Right lobe of liver (tissue), 6 donors: ENCODE data around the gene CCL3. TPM values are rescaled to one million over a fixed set of nuclear protein-coding genes. Genes with fewer than 3 reads are reported as not detected.

Source experiments
- ATAC-seq, 4 donors: fragments of 200-7000 bp; cut with Tn5 transposase; one replicate each; pipeline ENCODE4 v1.9.1; 2020; ENCODE audit warnings: mild to moderate bottlenecking in 4 of 4, moderate library complexity in 4 of 4
- DNase-seq, 3 donors: peaks; one replicate each; pipeline ENCODE4 v3.0.0-alpha.2; 2020
- H3K27ac ChIP-seq, 3 donors: fragments of 200-600 bp; one replicate each; pipeline ENCODE4 v1.8.0; 2022
- H3K27me3 ChIP-seq, 2 donors: fragments of 200-600 bp; one replicate each; pipeline ENCODE4 v1.8.0; 2022
- H3K36me3 ChIP-seq, 4 donors: fragments of 200-600 bp; sonication (generic) in 1 of 4; one replicate each; pipeline versions ENCODE4 v1.5.1 to v1.8.0; 2017 to 2022; ENCODE audit warnings: control low read depth in 1 of 4
- H3K4me1 ChIP-seq, 4 donors: fragments of 200-600 bp; sonication (generic) in 1 of 4; one replicate each; pipeline versions ENCODE4 v1.5.1 to v1.8.0; 2017 to 2022; ENCODE audit warnings: control low read depth in 1 of 4
- H3K4me3 ChIP-seq, 3 donors: fragments of 200-600 bp; one replicate each; pipeline ENCODE4 v1.8.0; 2022
- H3K9me3 ChIP-seq, 4 donors: fragments of 200-600 bp; sonication (generic) in 1 of 4; one replicate each; pipeline versions ENCODE4 v1.5.1 to v1.8.0; 2017 to 2022; ENCODE audit warnings: control low read depth in 1 of 4
- POLR2A ChIP-seq: fragments of 450-650 bp; IDR thresholded peaks from one replicate; pipeline ENCODE4 v1.6.1; 2017; ENCODE audit warnings: antibody characterized with exemption, mild to moderate bottlenecking
- WGBS: methylation state at CpG from one replicate; pipeline ENCODE4 v1.1.6; 2018; ENCODE audit warnings: low coverage, low lambda C conversion rate; ENCODE audit not compliant: insufficient coverage; ENCODE audit errors: missing lambda C conversion rate; 5-methylcytosine and 5-hydroxymethylcytosine counted together
- intact Hi-C, 2 donors: fragments of 100-400 bp; cut with DNase I; formaldehyde crosslinking; loops; one replicate each; pipeline versions ENCODE4 v1.11.2 to v1.14.1; 2022
- total RNA-seq, 6 experiments: library from RNA; depleted of rRNA in 2 of 6; stranded (reverse); fragments of >200 nt in 2 of 6; fragmentation: NEBNext Ultra II Directional in 3 of 6; extraction: Animal tissue kit (Norgen Biotek cat#: 25700) in 3 of 6; gene quantifications; one replicate each; pipeline versions ENCODE4 v1.1.0 to v1.2.4, GENCODE V29; 2016 to 2023
- TF ChIP-seq, protein P1 (sequence below), 4 donors: fragments of 200-600 bp in 3 of 4; fragments of 450-650 bp in 1 of 4; IDR thresholded peaks; one replicate each; pipeline versions ENCODE4 v1.5.1 to v1.8.0; 2016 to 2022; ENCODE audit warnings: antibody characterized with exemption in 4 of 4, mild to moderate bottlenecking in 2 of 4
- donor health status: DM: no; HTN: yes; CAD: no.
- donor health status: DM: no; HTN: no; CAD: no.
- donor health status: DM: no; HTN: no; CAD: no.
- donor health status: DM: no; HTN: yes; CAD: no.
- donor health status: DM: no; HTN: yes; CAD: no.

The CCL3 gene
- total RNA-seq, 6 experiments from 2014 or later = 0.43 to 18.2 (median 0.53) TPM; not detected in 1

DNA sequence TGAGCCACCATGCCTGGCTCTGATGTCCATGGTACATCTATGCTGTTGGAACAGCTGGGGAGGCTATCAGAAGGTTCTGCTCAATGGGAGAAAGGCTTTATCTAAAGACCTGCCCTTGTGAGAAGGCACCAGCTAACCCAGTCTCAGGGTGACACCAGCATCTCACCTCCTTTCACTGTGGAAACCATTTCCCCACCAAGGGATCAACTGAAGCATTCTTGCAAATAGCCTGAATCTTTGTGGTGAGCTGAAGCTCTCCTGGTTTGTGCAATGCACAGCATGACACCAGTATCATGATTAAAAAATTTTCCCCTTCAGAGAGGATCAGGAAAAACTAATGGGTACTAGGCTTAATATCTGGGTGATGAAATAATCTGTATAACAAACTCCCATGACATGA, 20.8 kb downstream of the CCL3 start:
- Histone ChIP-seq H3K9me3 (no peaks in the 10 kb centered on the region), H3K27me3 (no peaks in the 10 kb centered on the region), H3K27ac (no peak overlapping the region), H3K4me1 (no peaks in the 10 kb centered on the region), H3K4me3 (no peak overlapping the region), H3K36me3 (no peaks in the 10 kb centered on the region)
- ATAC-seq = no peak
- no peak for DNase-seq
- intact Hi-C loops = loop anchor here in 1 of 2 donors (10.0 kb wide), 1 partner anchor 54 kb away; the partner anchor contains the start of gene CCL23
- TF ChIP-seq POLR2A = no peak
- TF ChIP-seq, protein P1, sequence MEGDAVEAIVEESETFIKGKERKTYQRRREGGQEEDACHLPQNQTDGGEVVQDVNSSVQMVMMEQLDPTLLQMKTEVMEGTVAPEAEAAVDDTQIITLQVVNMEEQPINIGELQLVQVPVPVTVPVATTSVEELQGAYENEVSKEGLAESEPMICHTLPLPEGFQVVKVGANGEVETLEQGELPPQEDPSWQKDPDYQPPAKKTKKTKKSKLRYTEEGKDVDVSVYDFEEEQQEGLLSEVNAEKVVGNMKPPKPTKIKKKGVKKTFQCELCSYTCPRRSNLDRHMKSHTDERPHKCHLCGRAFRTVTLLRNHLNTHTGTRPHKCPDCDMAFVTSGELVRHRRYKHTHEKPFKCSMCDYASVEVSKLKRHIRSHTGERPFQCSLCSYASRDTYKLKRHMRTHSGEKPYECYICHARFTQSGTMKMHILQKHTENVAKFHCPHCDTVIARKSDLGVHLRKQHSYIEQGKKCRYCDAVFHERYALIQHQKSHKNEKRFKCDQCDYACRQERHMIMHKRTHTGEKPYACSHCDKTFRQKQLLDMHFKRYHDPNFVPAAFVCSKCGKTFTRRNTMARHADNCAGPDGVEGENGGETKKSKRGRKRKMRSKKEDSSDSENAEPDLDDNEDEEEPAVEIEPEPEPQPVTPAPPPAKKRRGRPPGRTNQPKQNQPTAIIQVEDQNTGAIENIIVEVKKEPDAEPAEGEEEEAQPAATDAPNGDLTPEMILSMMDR (IDR thresholded peaks at IDR 0.05) = no peak

DNA sequence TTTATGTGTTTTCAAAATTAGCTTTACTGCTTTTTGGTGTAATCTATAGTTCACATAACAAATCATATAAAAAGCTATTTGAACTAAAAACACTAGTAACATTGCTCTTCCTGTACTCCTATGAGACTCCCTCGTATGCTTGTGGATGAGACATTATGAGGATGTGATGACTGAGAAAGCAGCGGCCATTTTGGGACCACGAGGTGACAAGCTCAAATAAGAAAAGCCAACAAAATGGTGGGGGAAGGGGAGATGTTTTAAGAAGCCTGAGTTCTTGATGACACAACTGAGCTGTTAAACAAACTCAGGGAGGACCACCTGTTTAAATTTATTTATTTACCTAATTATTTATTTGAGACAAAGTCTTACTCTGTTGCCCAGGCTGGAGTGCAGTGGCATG, 21.4 kb downstream of the CCL3 start:
- intact Hi-C loops = loop anchor here in 1 of 2 donors (10.0 kb wide), 1 partner anchor 54 kb away; the partner anchor contains the start of gene CCL23
- H3K27me3 ChIP-seq = no peaks in the 10 kb centered on the region
- H3K9me3 ChIP-seq = no peaks in the 10 kb centered on the region
- 76% methylated on average over 3 of the region's 3 CpGs for WGBS
- H3K4me3 ChIP-seq = no peak overlapping the region
- no peaks in the 10 kb centered on the region for H3K4me1 ChIP-seq
- ATAC-seq (no peak), DNase-seq (no peak)
- H3K36me3 ChIP-seq = no peaks in the 10 kb centered on the region
- TF ChIP-seq, protein P1 (IDR thresholded peaks at IDR 0.05) = no peak
- TF ChIP-seq POLR2A = no peak
- no peak overlapping the region for H3K27ac ChIP-seq

DNA sequence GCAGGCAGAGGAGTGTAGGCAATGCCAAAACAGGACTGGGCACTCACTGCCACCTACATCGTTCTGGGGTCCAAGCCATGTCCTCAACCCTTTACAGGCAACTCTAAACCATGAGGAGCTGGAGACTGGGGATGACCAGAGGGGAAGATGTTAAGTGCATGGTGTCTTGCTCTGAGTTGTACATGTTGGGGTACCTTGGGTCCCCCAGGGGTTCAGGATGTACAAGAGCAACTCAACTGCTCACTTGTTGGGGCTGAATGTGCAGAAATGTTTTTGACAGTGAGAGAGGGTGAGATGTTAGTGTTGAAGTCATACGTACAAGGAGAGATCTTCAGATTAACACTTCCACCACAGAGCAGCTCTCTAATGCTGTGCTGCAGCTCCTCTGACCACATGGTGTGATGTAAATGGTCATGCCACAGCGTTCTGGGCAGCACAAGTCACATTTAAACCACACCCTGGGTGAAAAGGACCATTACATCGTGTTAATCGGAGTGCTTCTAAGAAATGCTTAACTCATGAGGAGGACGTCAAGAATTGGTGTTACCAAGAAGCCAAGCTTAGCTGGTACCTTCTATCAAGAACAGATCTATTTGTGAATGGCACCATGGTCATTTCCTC, 23.5 kb downstream of the CCL3 start:
- H3K27ac ChIP-seq = no peak overlapping the region
- H3K27me3 ChIP-seq = no peaks in the 10 kb centered on the region
- H3K4me1 ChIP-seq = no peaks in the 10 kb centered on the region
- WGBS = 70% methylated on average over 6 of the region's 6 CpGs
- H3K4me3 ChIP-seq = no peak overlapping the region
- intact Hi-C loops = loop anchor here in 1 of 2 donors (10.0 kb wide), 1 partner anchor 52 kb away; the partner anchor contains the start of gene CCL23
- TF ChIP-seq, protein P1 (IDR thresholded peaks at IDR 0.05) = no peak
- TF ChIP-seq POLR2A = no peak
- no peak for DNase-seq
- no peaks in the 10 kb centered on the region for H3K36me3 ChIP-seq
- no peaks in the 10 kb centered on the region for H3K9me3 ChIP-seq
- peak; percentile 36 to 68 (median 54) for ATAC-seq

DNA sequence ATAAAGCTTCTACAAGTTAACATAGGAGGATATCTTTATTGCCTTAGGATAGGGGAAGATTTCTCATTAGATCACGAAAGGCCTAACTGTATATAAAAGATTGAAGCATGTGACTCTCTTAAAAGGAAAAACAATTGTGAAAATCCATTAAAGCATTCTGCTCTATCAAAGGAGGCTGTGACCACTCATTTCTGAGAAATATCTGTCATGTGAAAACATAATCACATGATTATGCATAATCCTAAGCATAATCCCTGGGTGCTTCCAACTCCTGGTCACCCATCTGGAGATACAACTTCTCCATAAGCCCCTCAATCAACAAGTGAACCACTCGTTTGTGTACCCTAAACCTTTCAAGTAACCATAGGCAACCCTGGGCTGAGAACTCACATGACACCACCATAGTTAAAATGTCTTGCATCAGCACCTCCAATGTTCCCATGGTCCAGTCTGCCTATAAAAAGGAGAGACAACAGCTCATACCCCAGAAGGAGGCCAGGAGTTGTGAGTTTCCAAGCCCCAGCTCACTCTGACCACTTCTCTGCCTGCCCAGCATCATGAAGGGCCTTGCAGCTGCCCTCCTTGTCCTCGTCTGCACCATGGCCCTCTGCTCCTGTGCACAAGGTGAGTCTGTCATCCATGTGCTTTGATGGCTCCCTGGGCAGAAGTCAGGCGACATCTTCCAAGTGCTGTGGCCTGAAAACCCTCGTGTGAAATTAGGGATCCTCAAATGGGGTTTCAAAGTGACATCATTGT, 26.0 kb downstream of the CCL3 start, which contains the start of gene CCL18:
Gene CCL18, plus strand, starts transcription at position 487 of the 756 bp plus-strand sequence. Its CDS starts 71 bp downstream, at position 558.
- Histone ChIP-seq H3K27ac (no peak within 1 kb of the TSS), H3K4me1 (no peaks in the 10 kb centered on the region)
- no peak for TF ChIP-seq POLR2A
- TF ChIP-seq, protein P1 (IDR thresholded peaks at IDR 0.05) = no peak

More for the DNA sequence above, 26.0 kb downstream of the CCL3 start, which contains the start of gene CCL18:
- 69% methylated on average over 5 of the region's 5 CpGs for WGBS
- no peak for DNase-seq
- Histone ChIP-seq H3K9me3 (no peaks in the 10 kb centered on the region), H3K27me3 (no peaks in the 10 kb centered on the region), H3K36me3 (no peaks in the 10 kb centered on the region), H3K4me3 (no peak within 1 kb of the TSS)
- intact Hi-C loops = loop anchor here in 1 of 2 donors (10.0 kb wide), 1 partner anchor 49 kb away; the partner anchor contains the start of gene CCL23
- no peak for ATAC-seq
